A673 (cell line): Measurements from ENCODE around the gene KLHL18. TPM values are rescaled to one million over a fixed set of nuclear protein-coding genes. Genes with fewer than 3 reads are reported as not detected.

ENCODE experiments used
- BruUV-seq: library from RNA; stranded (reverse); fragments of 400-500 nt; replicated peaks from 2 replicates; lab custom pipeline; 2021; lab: Mats Ljungman, UMichigan
- CTCF ChIA-PET: fragments of 300-600 bp; sonication (Branson Sonifier 250); formaldehyde crosslinking; loops from one replicate; lab custom pipeline; 2022; ENCODE audit warnings: antibody characterized with exemption; lab: Charles Lee
- POLR2A ChIA-PET: fragments of 300-600 bp; sonication (Branson Sonifier 250); formaldehyde crosslinking; loops from one replicate; lab custom pipeline; 2022; ENCODE audit warnings: antibody characterized with exemption; ENCODE audit not compliant: low non-redundant PET; lab: Charles Lee
- DNase-seq: peaks from one replicate; pipeline ENCODE4 v3.0.0-alpha.2; 2015; ENCODE audit warnings: low spot score
- H3K27ac ChIP-seq: fragments of 200-600 bp; sonication (generic); 2 replicates; pipeline ENCODE4 v1.5.1; 2016; ENCODE audit warnings: mixed run types, low read depth, mild to moderate bottlenecking, mixed read lengths, antibody characterized with exemption, low read length; ENCODE audit not compliant: poor library complexity, severe bottlenecking
- H3K27me3 ChIP-seq: fragments of 200-600 bp; sonication (generic); replicated peaks from 2 replicates; pipeline ENCODE4 v1.6.1; 2017; ENCODE audit warnings: mixed run types, low read depth, mild to moderate bottlenecking, mixed read lengths, antibody characterized with exemption, low read length; ENCODE audit not compliant: insufficient read depth, poor library complexity
- H3K36me3 ChIP-seq: fragments of 200-600 bp; sonication (generic); 2 replicates; pipeline ENCODE4 v1.6.1; 2016; ENCODE audit warnings: mixed run types, mild to moderate bottlenecking, mixed read lengths, antibody characterized with exemption, low read length; ENCODE audit not compliant: insufficient read depth, poor library complexity, severe bottlenecking
- H3K4me1 ChIP-seq: fragments of 200-600 bp; sonication (generic); 2 replicates; pipeline ENCODE4 v1.6.1; 2017; ENCODE audit warnings: mixed run types, mild to moderate bottlenecking, mixed read lengths, antibody characterized with exemption, low read length; ENCODE audit not compliant: insufficient read depth, poor library complexity, severe bottlenecking
- H3K4me3 ChIP-seq: fragments of 200-600 bp; sonication (generic); 2 replicates; pipeline ENCODE4 v1.5.1; 2016; ENCODE audit warnings: low read depth, mixed run types, mild to moderate bottlenecking, mixed read lengths, low read length; ENCODE audit not compliant: poor library complexity, severe bottlenecking
- H3K9me3 ChIP-seq: fragments of 200-600 bp; sonication (generic); 2 replicates; pipeline ENCODE4 v1.6.1; 2016; ENCODE audit warnings: mixed run types, low read depth, mild to moderate bottlenecking, mixed read lengths, antibody characterized with exemption, low read length; ENCODE audit not compliant: poor library complexity, severe bottlenecking
- CTCF ChIP-seq: fragments of 300-800, 200-600 bp; sonication (generic); conservative IDR thresholded peaks from 2 replicates; pipeline ENCODE4 v1.5.1; 2017; ENCODE audit warnings: low read depth, mild to moderate bottlenecking, antibody characterized with exemption, low read length, moderate library complexity, mixed read lengths
- EZH2 ChIP-seq: fragments of 200-600 bp; sonication (generic); IDR thresholded peaks from 2 replicates; pipeline ENCODE4 v1.6.1; 2017; ENCODE audit warnings: borderline replicate concordance, low read depth, mild to moderate bottlenecking, mixed read lengths, antibody characterized with exemption, low read length; ENCODE audit not compliant: poor library complexity, severe bottlenecking
- intact Hi-C: fragments of 100-400 bp; cut with micrococcal nuclease; formaldehyde crosslinking; loops from one replicate; pipeline ENCODE4 v1.10.0; 2022; ENCODE audit not compliant: unreplicated experiment
- total RNA-seq: library from RNA; stranded (reverse); gene quantifications from 2 replicates; pipeline ENCODE4 v1.2.3, GENCODE V29; 2021

Gene KLHL18
- total RNA-seq, 1 experiment from 2014 or later: 22.6 TPM

GRCh38 chr3:47362701-47363100 lies 80.0 kb downstream of the KLHL18 start:
- intact Hi-C loops: no loop called here
- DNase-seq: no peak
- Histone ChIP-seq H3K36me3 (no peaks in the 10 kb centered on the region), H3K4me3 (no peak overlapping the region), H3K27ac (no peak overlapping the region), H3K9me3 (no peaks in the 10 kb centered on the region), H3K4me1 (no peaks in the 10 kb centered on the region), H3K27me3 (no peaks in the 10 kb centered on the region)
- TF ChIP-seq EZH2 (no peak), CTCF (no peak)
- no TSS peak for BruUV-seq
- CTCF ChIA-PET: no interaction called here
- POLR2A ChIA-PET: no interaction called here

- peak; percentile 23 for DNase-seq
- H3K4me3 ChIP-seq: no peak overlapping the region
- H3K4me1 ChIP-seq: no peaks in the 10 kb centered on the region
- H3K9me3 ChIP-seq: no peaks in the 10 kb centered on the region
- no peak for TF ChIP-seq EZH2
- no peak for TF ChIP-seq CTCF
- ChIA-PET CTCF (no interaction called here), POLR2A (no interaction called here)
- no peaks in the 10 kb centered on the region for H3K27me3 ChIP-seq
- BruUV-seq: no TSS peak
- intact Hi-C loops: no loop called here
- no peak overlapping the region for H3K27ac ChIP-seq
- H3K36me3 ChIP-seq: no peaks in the 10 kb centered on the region
Measured at GRCh38 chr3:47365213-47366153, 82.7 kb downstream of the KLHL18 start.

- H3K4me3 ChIP-seq: no peak overlapping the region
- H3K27me3 ChIP-seq: no peaks in the 10 kb centered on the region
- no peak for TF ChIP-seq EZH2
- TF ChIP-seq CTCF: no peak
- ChIA-PET CTCF (no interaction called here), POLR2A (no interaction called here)
- intact Hi-C loops: no loop called here
- H3K36me3 ChIP-seq: no peaks in the 10 kb centered on the region
- H3K4me1 ChIP-seq: no peaks in the 10 kb centered on the region
- no peaks in the 10 kb centered on the region for H3K9me3 ChIP-seq
- H3K27ac ChIP-seq: no peak overlapping the region
- no TSS peak for BruUV-seq
- DNase-seq: no peak
Measured at GRCh38 chr3:47366833-47367232, 84.1 kb downstream of the KLHL18 start.
